ENCODE data around the gene RAF1.

DNA sequence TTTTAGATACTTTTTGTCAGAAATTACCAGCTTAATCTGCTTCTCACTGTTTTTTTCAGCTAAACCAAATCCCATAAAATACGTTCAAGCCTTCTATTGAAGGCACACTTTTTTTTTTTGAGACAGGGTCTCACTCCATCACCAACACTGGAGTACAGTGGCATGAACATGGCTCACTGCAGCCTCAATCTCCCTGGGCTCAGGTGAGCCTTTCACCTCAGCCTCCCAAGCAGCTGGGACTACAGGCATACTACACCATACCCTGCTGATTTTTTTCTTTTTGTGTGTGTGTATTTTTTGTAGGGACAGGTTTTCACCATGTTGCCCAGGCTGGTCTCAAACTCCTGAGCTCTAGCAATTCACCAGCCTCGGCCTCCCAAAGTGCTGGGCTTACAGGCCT lies 3.7 kb downstream of the RAF1 start:
- TF ChIP-seq, protein P1, sequence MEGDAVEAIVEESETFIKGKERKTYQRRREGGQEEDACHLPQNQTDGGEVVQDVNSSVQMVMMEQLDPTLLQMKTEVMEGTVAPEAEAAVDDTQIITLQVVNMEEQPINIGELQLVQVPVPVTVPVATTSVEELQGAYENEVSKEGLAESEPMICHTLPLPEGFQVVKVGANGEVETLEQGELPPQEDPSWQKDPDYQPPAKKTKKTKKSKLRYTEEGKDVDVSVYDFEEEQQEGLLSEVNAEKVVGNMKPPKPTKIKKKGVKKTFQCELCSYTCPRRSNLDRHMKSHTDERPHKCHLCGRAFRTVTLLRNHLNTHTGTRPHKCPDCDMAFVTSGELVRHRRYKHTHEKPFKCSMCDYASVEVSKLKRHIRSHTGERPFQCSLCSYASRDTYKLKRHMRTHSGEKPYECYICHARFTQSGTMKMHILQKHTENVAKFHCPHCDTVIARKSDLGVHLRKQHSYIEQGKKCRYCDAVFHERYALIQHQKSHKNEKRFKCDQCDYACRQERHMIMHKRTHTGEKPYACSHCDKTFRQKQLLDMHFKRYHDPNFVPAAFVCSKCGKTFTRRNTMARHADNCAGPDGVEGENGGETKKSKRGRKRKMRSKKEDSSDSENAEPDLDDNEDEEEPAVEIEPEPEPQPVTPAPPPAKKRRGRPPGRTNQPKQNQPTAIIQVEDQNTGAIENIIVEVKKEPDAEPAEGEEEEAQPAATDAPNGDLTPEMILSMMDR (conservative IDR thresholded peaks at IDR 0.05 in 1 of 2, IDR thresholded peaks at IDR 0.05 in 1 of 2; ENCODE audit: extremely low read depth in 1 of 2, insufficient read depth in 1 of 2, low read depth in 1 of 2, low read length in 2 of 2): no peak
- TF ChIP-seq EZH2 (IDR thresholded peaks at IDR 0.05; ENCODE audit: borderline replicate concordance, low read length): no peak
